ENCODE results near the gene FBXO36.
A peak's percentile ranks its signal among the peaks of the same experiment; 100 is the strongest.

Gene FBXO36, protein sequence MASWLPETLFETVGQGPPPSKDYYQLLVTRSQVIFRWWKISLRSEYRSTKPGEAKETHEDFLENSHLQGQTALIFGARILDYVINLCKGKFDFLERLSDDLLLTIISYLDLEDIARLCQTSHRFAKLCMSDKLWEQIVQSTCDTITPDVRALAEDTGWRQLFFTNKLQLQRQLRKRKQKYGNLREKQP

GRCh38 chr2:229922449-229923386, at the start of gene FBXO36:
Gene FBXO36 (plus strand): TSS chr2:229922503. CDS start chr2:229922514, 11 bp downstream.
- Histone ChIP-seq H3K27ac (ENCODE audit: low read depth, low read length) (peak within 1 kb of the TSS; percentile 100), H3K4me3 (ENCODE audit: low read length) (peak within 1 kb of the TSS; percentile 95), H3K9ac (ENCODE audit: low read length) (peak within 1 kb of the TSS; percentile 95), H3K36me3 (ENCODE audit: control insufficient read depth, insufficient read depth, low read length) (peaks cover under 1% of the 10 kb centered on the region), H3K27me3 (ENCODE audit: control insufficient read depth, insufficient read depth, low read length) (no peaks in the 10 kb centered on the region), H3K4me1 (ENCODE audit: control insufficient read depth, insufficient read depth, low read length) (peaks cover 11% of the 10 kb centered on the region)

DNA sequence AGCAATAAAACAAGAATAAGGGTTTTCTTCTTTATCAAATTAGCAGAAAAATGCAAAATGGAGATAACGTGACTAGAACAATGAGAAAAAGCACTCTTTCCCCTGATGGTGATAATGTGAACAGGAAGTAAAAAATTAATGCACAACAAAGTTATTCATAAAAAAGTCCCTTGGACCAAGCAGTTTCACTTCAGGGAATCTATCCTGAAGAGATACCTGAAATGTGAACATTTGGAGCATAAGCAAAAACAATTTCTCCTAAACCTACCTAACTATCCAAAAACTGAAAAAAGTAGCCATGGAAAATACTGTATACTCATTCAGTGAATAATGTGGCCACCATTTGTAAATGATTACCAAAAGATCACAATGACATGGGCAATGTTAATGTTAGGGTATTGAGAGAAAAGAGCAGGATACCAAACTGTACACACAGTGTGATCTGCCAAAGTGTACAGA, 49.2 kb upstream of the FBXO36 start:
- Histone ChIP-seq H3K4me3 (ENCODE audit: low read length) (no peak overlapping the region), H3K9ac (ENCODE audit: low read length) (no peak overlapping the region), H3K27ac (ENCODE audit: low read depth, low read length) (no peak overlapping the region), H3K4me1 (ENCODE audit: control insufficient read depth, insufficient read depth, low read length) (peaks cover 2% of the 10 kb centered on the region), H3K27me3 (ENCODE audit: control insufficient read depth, insufficient read depth, low read length) (no peaks in the 10 kb centered on the region), H3K36me3 (ENCODE audit: control insufficient read depth, insufficient read depth, low read length) (peaks cover 6% of the 10 kb centered on the region)

DNA sequence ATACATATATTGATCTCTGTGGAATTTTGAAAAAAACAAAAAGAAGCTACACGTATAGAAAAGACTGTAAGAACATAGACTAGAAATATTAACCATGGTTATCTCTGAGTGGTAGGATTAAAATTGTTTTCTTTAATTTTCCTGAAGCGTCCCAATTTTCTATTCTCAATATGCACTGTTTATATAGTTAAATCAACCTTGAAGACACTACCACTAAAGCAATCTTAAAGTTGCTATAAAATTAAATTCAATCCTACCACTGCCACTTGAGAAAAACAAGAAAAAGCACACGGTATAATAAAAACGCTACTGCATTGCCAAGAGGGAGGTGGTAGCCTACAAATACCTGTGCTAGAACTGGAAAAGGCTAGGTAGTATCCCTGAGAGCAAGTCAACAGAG, 47.7 kb upstream of the FBXO36 start:
- H3K4me1 ChIP-seq (ENCODE audit: control insufficient read depth, insufficient read depth, low read length) = peaks cover 2% of the 10 kb centered on the region
- H3K4me3 ChIP-seq (ENCODE audit: low read length) = no peak overlapping the region
- H3K36me3 ChIP-seq (ENCODE audit: control insufficient read depth, insufficient read depth, low read length) = peaks cover 6% of the 10 kb centered on the region
- no peak overlapping the region for H3K9ac ChIP-seq (ENCODE audit: low read length)
- no peak overlapping the region for H3K27ac ChIP-seq (ENCODE audit: low read depth, low read length)
- no peaks in the 10 kb centered on the region for H3K27me3 ChIP-seq (ENCODE audit: control insufficient read depth, insufficient read depth, low read length)

DNA sequence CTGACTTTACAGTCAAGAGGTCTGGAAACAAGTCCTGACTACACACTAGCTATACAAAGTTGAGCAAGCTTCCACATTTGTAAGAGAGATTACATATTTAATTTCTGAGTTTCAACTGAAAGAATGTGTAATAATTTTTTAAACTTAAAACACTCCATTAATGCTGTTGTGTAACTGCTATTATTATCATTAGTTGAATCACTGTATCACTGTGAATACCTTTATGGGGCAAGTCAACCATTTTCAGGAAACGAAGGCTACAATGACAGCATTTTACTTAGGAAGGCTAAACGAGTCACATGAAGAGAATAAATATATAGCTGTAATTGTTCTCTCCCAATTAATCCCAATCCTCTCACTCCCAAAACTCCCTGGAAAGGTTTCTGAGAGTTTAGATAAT, 46.8 kb upstream of the FBXO36 start:
- peaks cover 2% of the 10 kb centered on the region for H3K4me1 ChIP-seq (ENCODE audit: control insufficient read depth, insufficient read depth, low read length)
- H3K27me3 ChIP-seq (ENCODE audit: control insufficient read depth, insufficient read depth, low read length) = no peaks in the 10 kb centered on the region
- no peak overlapping the region for H3K9ac ChIP-seq (ENCODE audit: low read length)
- no peak overlapping the region for H3K4me3 ChIP-seq (ENCODE audit: low read length)
- H3K27ac ChIP-seq (ENCODE audit: low read depth, low read length) = no peak overlapping the region
- peaks cover 3% of the 10 kb centered on the region for H3K36me3 ChIP-seq (ENCODE audit: control insufficient read depth, insufficient read depth, low read length)

GRCh38 chr2:229879191-229879950, 42.9 kb upstream of the FBXO36 start:
- Histone ChIP-seq H3K36me3 (ENCODE audit: control insufficient read depth, insufficient read depth, low read length) (peaks cover 3% of the 10 kb centered on the region), H3K9ac (ENCODE audit: low read length) (no peak overlapping the region), H3K4me1 (ENCODE audit: control insufficient read depth, insufficient read depth, low read length) (no peaks in the 10 kb centered on the region)

DNA sequence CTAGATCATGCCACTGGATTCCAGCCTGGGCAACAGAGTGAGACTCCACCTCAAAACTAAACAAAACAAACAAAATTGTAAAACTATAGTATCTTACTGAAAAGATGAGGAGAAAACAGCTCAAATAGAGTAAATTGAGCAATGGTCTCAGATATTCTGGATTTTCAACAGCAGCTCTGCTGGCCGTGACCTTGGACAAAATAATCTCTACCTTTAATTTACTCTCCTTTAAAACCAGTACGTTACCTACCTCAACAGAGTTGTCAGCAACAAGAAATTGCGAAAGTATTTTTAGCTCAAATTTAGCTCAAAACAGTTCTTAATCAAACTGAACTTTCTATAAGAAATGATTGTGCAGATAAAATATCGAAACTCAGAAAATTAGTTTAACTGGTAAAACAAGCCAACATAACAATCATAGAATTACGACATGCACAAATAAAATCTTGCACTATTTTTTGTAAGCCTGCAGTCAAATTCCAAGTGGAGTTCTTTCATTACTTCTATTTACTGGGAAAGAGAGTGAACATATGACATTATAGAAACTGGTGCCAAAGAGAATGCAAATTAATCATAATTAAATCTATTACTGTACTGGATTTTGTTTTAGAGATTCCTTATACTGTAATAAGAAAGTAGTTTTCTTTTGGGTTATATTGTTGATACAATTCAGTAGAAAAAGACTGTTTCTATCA, 41.3 kb upstream of the FBXO36 start:
- Histone ChIP-seq H3K4me1 (ENCODE audit: control insufficient read depth, insufficient read depth, low read length) (no peaks in the 10 kb centered on the region), H3K9ac (ENCODE audit: low read length) (no peak overlapping the region), H3K27ac (ENCODE audit: low read depth, low read length) (no peak overlapping the region), H3K36me3 (ENCODE audit: control insufficient read depth, insufficient read depth, low read length) (peaks cover 3% of the 10 kb centered on the region), H3K4me3 (ENCODE audit: low read length) (no peak overlapping the region), H3K27me3 (ENCODE audit: control insufficient read depth, insufficient read depth, low read length) (no peaks in the 10 kb centered on the region)

More at GRCh38 chr2:229879191-229879950, 42.9 kb upstream of the FBXO36 start:
- H3K27me3 ChIP-seq (ENCODE audit: control insufficient read depth, insufficient read depth, low read length) = no peaks in the 10 kb centered on the region
- H3K27ac ChIP-seq (ENCODE audit: low read depth, low read length) = no peak overlapping the region
- H3K4me3 ChIP-seq (ENCODE audit: low read length) = no peak overlapping the region

DNA sequence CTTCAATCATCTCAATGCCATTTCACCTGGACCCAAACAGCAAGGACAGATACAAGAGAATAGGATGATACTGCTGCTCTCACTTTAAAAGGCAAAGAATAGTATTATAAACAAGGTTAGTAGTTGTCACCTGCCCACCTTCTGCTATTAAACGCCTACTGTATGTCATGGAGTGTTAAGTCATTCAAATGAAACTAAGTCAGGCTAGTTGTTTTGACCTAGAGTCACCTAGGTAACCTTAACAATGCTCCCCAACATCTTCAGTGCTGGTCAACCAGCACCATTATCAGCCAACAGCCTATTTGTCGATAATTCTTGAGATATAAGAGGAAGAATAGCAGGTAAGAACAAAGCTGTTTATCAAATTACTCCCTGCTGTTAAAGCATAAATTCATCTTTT, 39.7 kb upstream of the FBXO36 start:
- no peak overlapping the region for H3K4me3 ChIP-seq (ENCODE audit: low read length)
- no peaks in the 10 kb centered on the region for H3K27me3 ChIP-seq (ENCODE audit: control insufficient read depth, insufficient read depth, low read length)
- no peaks in the 10 kb centered on the region for H3K4me1 ChIP-seq (ENCODE audit: control insufficient read depth, insufficient read depth, low read length)
- H3K36me3 ChIP-seq (ENCODE audit: control insufficient read depth, insufficient read depth, low read length) = peaks cover 3% of the 10 kb centered on the region
- H3K9ac ChIP-seq (ENCODE audit: low read length) = no peak overlapping the region
- no peak overlapping the region for H3K27ac ChIP-seq (ENCODE audit: low read depth, low read length)

DNA sequence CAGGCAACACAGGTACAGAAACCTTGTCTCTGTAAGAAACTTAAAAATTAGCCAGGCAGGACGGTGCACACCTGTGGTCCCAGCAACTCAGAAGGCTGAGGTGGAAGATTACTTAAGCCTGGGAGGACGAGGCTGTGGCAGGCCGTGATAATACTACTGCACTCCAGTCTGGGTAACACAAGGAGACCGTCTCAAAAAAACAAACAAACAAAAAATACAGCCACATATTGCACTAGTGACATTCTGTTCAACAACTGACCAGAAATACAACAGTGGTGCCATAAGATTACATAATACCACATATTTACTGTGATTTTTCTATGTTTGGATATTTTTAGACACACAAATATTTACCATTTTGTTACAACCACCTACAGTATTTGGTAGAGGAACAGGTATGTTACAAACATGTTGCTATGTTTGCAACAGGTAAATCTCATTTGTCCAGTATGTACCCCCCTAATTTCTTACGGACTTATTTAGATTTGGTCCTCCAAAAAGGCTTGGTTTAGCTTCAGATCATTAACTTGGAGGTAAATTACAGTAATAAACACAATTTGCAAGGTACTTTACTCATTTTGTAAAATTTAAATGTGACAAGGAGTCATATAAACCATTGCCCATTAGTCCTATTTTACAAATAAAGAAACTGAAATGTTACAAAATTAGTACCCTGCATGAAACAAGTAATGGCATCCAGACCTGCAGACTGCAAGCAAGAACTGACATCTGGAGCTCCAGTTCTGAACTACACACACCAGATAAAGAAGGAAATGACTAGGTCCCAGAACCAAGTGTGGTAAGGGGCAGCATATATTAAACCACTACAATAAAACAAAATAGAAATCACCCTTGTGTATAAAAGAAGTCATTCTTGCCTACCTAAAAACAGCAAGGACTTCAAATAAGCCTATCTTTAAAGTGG, 37.3 kb upstream of the FBXO36 start:
- Histone ChIP-seq H3K4me1 (ENCODE audit: control insufficient read depth, insufficient read depth, low read length) (no peaks in the 10 kb centered on the region), H3K36me3 (ENCODE audit: control insufficient read depth, insufficient read depth, low read length) (no peaks in the 10 kb centered on the region), H3K4me3 (ENCODE audit: low read length) (no peak overlapping the region), H3K27ac (ENCODE audit: low read depth, low read length) (no peak overlapping the region), H3K9ac (ENCODE audit: low read length) (no peak overlapping the region), H3K27me3 (ENCODE audit: control insufficient read depth, insufficient read depth, low read length) (no peaks in the 10 kb centered on the region)

- no peaks in the 10 kb centered on the region for H3K4me1 ChIP-seq (ENCODE audit: control insufficient read depth, insufficient read depth, low read length)
- H3K27me3 ChIP-seq (ENCODE audit: control insufficient read depth, insufficient read depth, low read length) = no peaks in the 10 kb centered on the region
- H3K9ac ChIP-seq (ENCODE audit: low read length) = no peak overlapping the region
- H3K4me3 ChIP-seq (ENCODE audit: low read length) = no peak overlapping the region
- H3K27ac ChIP-seq (ENCODE audit: low read depth, low read length) = no peak overlapping the region
- no peaks in the 10 kb centered on the region for H3K36me3 ChIP-seq (ENCODE audit: control insufficient read depth, insufficient read depth, low read length)
Observed at GRCh38 chr2:229887441-229887840, 34.9 kb upstream of the FBXO36 start.

DNA sequence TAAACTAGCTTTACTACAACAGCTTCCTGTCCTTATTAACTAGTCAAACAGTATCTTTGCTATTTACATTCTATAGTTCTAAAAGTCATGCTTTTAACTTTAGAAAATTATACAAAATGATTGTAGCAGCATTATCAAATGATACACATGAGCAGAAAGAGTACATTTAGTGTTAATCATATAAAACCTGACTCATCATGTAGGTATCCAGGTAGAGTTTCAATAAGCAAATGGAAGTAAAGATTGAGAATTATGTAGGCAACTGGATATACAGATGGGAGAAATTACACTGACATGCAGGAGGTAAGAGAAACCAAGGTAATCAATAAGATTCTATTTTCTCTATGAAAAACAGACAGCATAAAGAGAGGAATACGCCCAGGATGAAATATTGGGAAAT, 34.3 kb upstream of the FBXO36 start:
- Histone ChIP-seq H3K9ac (ENCODE audit: low read length) (no peak overlapping the region), H3K4me1 (ENCODE audit: control insufficient read depth, insufficient read depth, low read length) (no peaks in the 10 kb centered on the region), H3K27ac (ENCODE audit: low read depth, low read length) (no peak overlapping the region), H3K27me3 (ENCODE audit: control insufficient read depth, insufficient read depth, low read length) (no peaks in the 10 kb centered on the region), H3K36me3 (ENCODE audit: control insufficient read depth, insufficient read depth, low read length) (no peaks in the 10 kb centered on the region), H3K4me3 (ENCODE audit: low read length) (no peak overlapping the region)

GRCh38 chr2:229889023-229889422, 33.3 kb upstream of the FBXO36 start:
- Histone ChIP-seq H3K27ac (ENCODE audit: low read depth, low read length) (no peak overlapping the region), H3K4me1 (ENCODE audit: control insufficient read depth, insufficient read depth, low read length) (no peaks in the 10 kb centered on the region), H3K36me3 (ENCODE audit: control insufficient read depth, insufficient read depth, low read length) (no peaks in the 10 kb centered on the region), H3K9ac (ENCODE audit: low read length) (no peak overlapping the region), H3K27me3 (ENCODE audit: control insufficient read depth, insufficient read depth, low read length) (no peaks in the 10 kb centered on the region), H3K4me3 (ENCODE audit: low read length) (no peak overlapping the region)

All from rectal smooth muscle tissue (tissue), 1 donor.